Ishikawa (cell line): ENCODE data around the gene GIT1.

Source experiments
- CEBPB ChIP-seq: IDR thresholded peaks from 2 replicates; pipeline ENCODE4 v1.6.1; 2012
- TAF1 ChIP-seq: IDR thresholded peaks from 2 replicates; pipeline ENCODE4 v1.6.1; 2012; ENCODE audit warnings: low read depth, mild to moderate bottlenecking
- YY1 ChIP-seq: IDR thresholded peaks from 2 replicates; pipeline ENCODE4 v1.6.1; 2012; ENCODE audit warnings: low read depth

- TF ChIP-seq TAF1 = no peak
- TF ChIP-seq YY1 = no peak
- no peak for TF ChIP-seq CEBPB
Measured at GRCh38 chr17:29561554-29562517, 27.6 kb downstream of the GIT1 start.
